Lower lobe of right lung (tissue), 2 donors: ENCODE measurements around the gene AATF. TPM values are rescaled to one million over a fixed set of nuclear protein-coding genes. Genes with fewer than 3 reads are reported as not detected.
"Not testable (repeated sequence)": the region's sequence is repeated elsewhere in the genome, so short reads cannot be mapped to it uniquely, and the experiment has no call there.

Experiments
- ATAC-seq, 2 donors: fragments of 200-7000 bp; cut with Tn5 transposase; one replicate each; pipeline ENCODE4 v1.9.1; 2020 to 2022; ENCODE audit warnings: mild to moderate bottlenecking in 2 of 2, moderate library complexity in 2 of 2
- DNase-seq: peaks from one replicate; pipeline ENCODE4 v3.0.0-alpha.2; 2020
- H3K27ac ChIP-seq: fragments of 200-600 bp; one replicate; pipeline ENCODE4 v1.8.0; 2022
- H3K27me3 ChIP-seq: fragments of 200-600 bp; one replicate; pipeline ENCODE4 v1.8.0; 2022; ENCODE audit warnings: low read depth
- H3K36me3 ChIP-seq: fragments of 200-600 bp; one replicate; pipeline ENCODE4 v1.8.0; 2022; ENCODE audit warnings: mild to moderate bottlenecking
- H3K4me1 ChIP-seq: fragments of 200-600 bp; one replicate; pipeline ENCODE4 v1.8.0; 2022
- H3K4me3 ChIP-seq: fragments of 200-600 bp; one replicate; pipeline ENCODE4 v1.8.0; 2022; ENCODE audit warnings: mild to moderate bottlenecking
- H3K9me3 ChIP-seq: fragments of 200-600 bp; one replicate; pipeline ENCODE4 v1.8.0; 2022
- CTCF ChIP-seq: fragments of 200-600 bp; IDR thresholded peaks from one replicate; pipeline ENCODE4 v1.8.0; 2022; ENCODE audit warnings: antibody characterized with exemption, mild to moderate bottlenecking
- intact Hi-C: fragments of 100-400 bp; cut with DNase I; formaldehyde crosslinking; loops from one replicate; pipeline ENCODE4 v1.11.0; 2022
- total RNA-seq: library from RNA; stranded (reverse); fragmentation: NEBNext Ultra II Directional; extraction: Animal tissue kit (Norgen Biotek cat#: 25700); gene quantifications from one replicate; pipeline ENCODE4 v1.2.1, GENCODE V29; 2021
- donor health status: DM: no; HTN: yes; CAD: no; lungs with severe emphysema.

Gene AATF
- total RNA-seq, 1 donor from 2014 or later: 39.6 TPM

GRCh38 chr17:37066322-37067255, 117.8 kb downstream of the AATF start:
- intact Hi-C loops: no loop called here
- Histone ChIP-seq H3K9me3 (no peaks in the 10 kb centered on the region), H3K27ac (no peak overlapping the region), H3K36me3 (no peaks in the 10 kb centered on the region), H3K4me1 (no peaks in the 10 kb centered on the region), H3K27me3 (peaks cover 24% of the 10 kb centered on the region), H3K4me3 (no peak overlapping the region)
- ATAC-seq (no peak), DNase-seq (no peak)
- TF ChIP-seq CTCF: no peak

- Histone ChIP-seq H3K27me3 (peaks cover 24% of the 10 kb centered on the region), H3K4me1 (no peaks in the 10 kb centered on the region), H3K36me3 (no peaks in the 10 kb centered on the region), H3K27ac (no peak overlapping the region), H3K4me3 (no peak overlapping the region), H3K9me3 (no peaks in the 10 kb centered on the region)
- intact Hi-C loops: no loop called here
- TF ChIP-seq CTCF: no peak
- DNase-seq: no peak
- ATAC-seq: peak; percentile 44 to 67
Observed at GRCh38 chr17:37067555-37068111, 118.9 kb downstream of the AATF start.

GRCh38 chr17:37068266-37068665, 119.5 kb downstream of the AATF start:
- no peaks in the 10 kb centered on the region for H3K36me3 ChIP-seq
- H3K4me3 ChIP-seq: no peak overlapping the region
- TF ChIP-seq CTCF: no peak
- peak; percentile 36 to 41 for ATAC-seq
- no peaks in the 10 kb centered on the region for H3K9me3 ChIP-seq
- H3K4me1 ChIP-seq: no peaks in the 10 kb centered on the region
- no peak overlapping the region for H3K27ac ChIP-seq
- H3K27me3 ChIP-seq: peaks cover 19% of the 10 kb centered on the region
- intact Hi-C loops: no loop called here
- no peak for DNase-seq

- H3K4me1 ChIP-seq: no peaks in the 10 kb centered on the region
- DNase-seq (no peak), ATAC-seq (no peak)
- H3K4me3 ChIP-seq: no peak overlapping the region
- H3K9me3 ChIP-seq: no peaks in the 10 kb centered on the region
- intact Hi-C loops: no loop called here
- no peak for TF ChIP-seq CTCF
- H3K27me3 ChIP-seq: peaks cover 19% of the 10 kb centered on the region
- H3K36me3 ChIP-seq: no peaks in the 10 kb centered on the region
- no peak overlapping the region for H3K27ac ChIP-seq
Observed at GRCh38 chr17:37069087-37069486, 120.3 kb downstream of the AATF start.

- DNase-seq, H3K4me3 ChIP-seq, intact Hi-C loops: not testable (repeated sequence)
Observed at GRCh38 chr17:37073464-37073863, 124.7 kb downstream of the AATF start.

More at GRCh38 chr17:37073464-37073863, 124.7 kb downstream of the AATF start:
- H3K4me1 ChIP-seq, ATAC-seq, H3K9me3 ChIP-seq, H3K36me3 ChIP-seq, H3K27me3 ChIP-seq, H3K27ac ChIP-seq: not testable (repeated sequence)
